Measurements from ENCODE around the gene PDCD4. TPM values are rescaled to one million over a fixed set of nuclear protein-coding genes. Genes with fewer than 3 reads are reported as not detected.

Gene PDCD4
- total and polyA plus RNA-seq, 2 of the 4 experiments (the other 2 are of a cell fraction) = 10.9 to 49.7 TPM

GRCh38 chr10:110873951-110874350 lies 2.2 kb downstream of the PDCD4 start:
- no CpG with 5 or more reads among the region's 2 CpGs for WGBS, 2 experiments (ENCODE audit: extremely low coverage in 2 of 2, insufficient read length in 1 of 2)
- POLR2A ChIA-PET (ENCODE audit: unreplicated experiment) = no interaction called here

More at GRCh38 chr10:110873951-110874350, 2.2 kb downstream of the PDCD4 start:
- Histone ChIP-seq H3K4me1 (ENCODE audit: control insufficient read depth, insufficient read depth, low read length) (peaks cover 4% of the 10 kb centered on the region; the same call in 1 of the 2 replicates), H4K8ac (ENCODE audit: low read depth in 2 of 2, low read length in 2 of 2) (no peak overlapping the region), H2BK20ac (ENCODE audit: low read depth, low read length) (no peak overlapping the region), H3K9ac (ENCODE audit: low read depth, low read length) (no peak overlapping the region), H3K9me1 (ENCODE audit: insufficient read depth, low read length) (peaks cover 9% of the 10 kb centered on the region), H2AFZ (replicated peaks; ENCODE audit: low read length, poor library complexity) (no peak overlapping the region), H3K4me3 (ENCODE audit: insufficient read depth, low read depth, low read length) (no peak overlapping the region), H2BK5ac (ENCODE audit: low read depth, low read length, poor library complexity, severe bottlenecking) (no peak overlapping the region), H3K4me2 (ENCODE audit: low read depth, low read length) (peak overlapping the region; percentile 68), H3K27ac (ENCODE audit: insufficient read depth, low read length) (no peak overlapping the region), H2BK120ac (ENCODE audit: low read depth, low read length) (no peak overlapping the region), H2AK5ac (ENCODE audit: low read depth, low read length) (no peak overlapping the region), H4K91ac (ENCODE audit: insufficient read depth, low read depth, low read length) (no peak overlapping the region), H3K36me3 (ENCODE audit: control insufficient read depth, insufficient read depth, low read length) (peaks cover 2% of the 10 kb centered on the region), H3K23ac (ENCODE audit: low read depth, low read length) (no peak overlapping the region), H3K27me3 (ENCODE audit: control insufficient read depth, insufficient read depth, low read length) (no peaks in the 10 kb centered on the region), H4K20me1 (ENCODE audit: insufficient read depth, low read length) (no peaks in the 10 kb centered on the region; the same call in 1 of the 2 replicates), H3K14ac (replicated peaks; ENCODE audit: low read depth, low read length) (no peak overlapping the region), H2BK15ac (ENCODE audit: low read depth, low read length) (no peak overlapping the region), H4K5ac (ENCODE audit: low read depth, low read length) (no peak overlapping the region), H2AK9ac (replicated peaks; ENCODE audit: low read depth, low read length, poor library complexity) (no peak overlapping the region), H3K56ac (ENCODE audit: extremely low read depth, insufficient read depth, low read length) (no peak overlapping the region; the same call in 1 of the 2 replicates), H3K79me1 (ENCODE audit: low read depth in 1 of 2, low read length in 2 of 2) (peaks cover 0 to 14% of the 10 kb centered on the region in 2 experiments; a peak in 2 of 4 replicates), H3K4ac (ENCODE audit: low read depth, low read length) (no peak overlapping the region), H3K9me3 (ENCODE audit: control insufficient read depth, insufficient read depth, low read length) (no peaks in the 10 kb centered on the region), H3K18ac (ENCODE audit: low read depth, low read length) (no peak overlapping the region)
- CTCF ChIA-PET = no interaction called here
- dilution Hi-C loops (cut with HindIII; ENCODE audit: low sequenced_read_pairs, unreplicated experiment) = no loop called here
- intact Hi-C loops (cut with micrococcal nuclease) = loop anchor here (1.0 to 5.0 kb wide), 4 partner anchors 71 to 262 kb away; no protein-coding TSS in a partner anchor
- ATAC-seq (ENCODE audit: low read depth) (no peak), DNase-seq (no peak)
- TF ChIP-seq NFE2L2 (IDR thresholded peaks at IDR 0.05; ENCODE audit: low read depth, low read length) = no peak
- no peak for TF ChIP-seq MAZ (IDR thresholded peaks at IDR 0.05; ENCODE audit: borderline replicate concordance, low read depth, low read length)
- TF ChIP-seq, protein P1, sequence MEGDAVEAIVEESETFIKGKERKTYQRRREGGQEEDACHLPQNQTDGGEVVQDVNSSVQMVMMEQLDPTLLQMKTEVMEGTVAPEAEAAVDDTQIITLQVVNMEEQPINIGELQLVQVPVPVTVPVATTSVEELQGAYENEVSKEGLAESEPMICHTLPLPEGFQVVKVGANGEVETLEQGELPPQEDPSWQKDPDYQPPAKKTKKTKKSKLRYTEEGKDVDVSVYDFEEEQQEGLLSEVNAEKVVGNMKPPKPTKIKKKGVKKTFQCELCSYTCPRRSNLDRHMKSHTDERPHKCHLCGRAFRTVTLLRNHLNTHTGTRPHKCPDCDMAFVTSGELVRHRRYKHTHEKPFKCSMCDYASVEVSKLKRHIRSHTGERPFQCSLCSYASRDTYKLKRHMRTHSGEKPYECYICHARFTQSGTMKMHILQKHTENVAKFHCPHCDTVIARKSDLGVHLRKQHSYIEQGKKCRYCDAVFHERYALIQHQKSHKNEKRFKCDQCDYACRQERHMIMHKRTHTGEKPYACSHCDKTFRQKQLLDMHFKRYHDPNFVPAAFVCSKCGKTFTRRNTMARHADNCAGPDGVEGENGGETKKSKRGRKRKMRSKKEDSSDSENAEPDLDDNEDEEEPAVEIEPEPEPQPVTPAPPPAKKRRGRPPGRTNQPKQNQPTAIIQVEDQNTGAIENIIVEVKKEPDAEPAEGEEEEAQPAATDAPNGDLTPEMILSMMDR (conservative IDR thresholded peaks at IDR 0.05; ENCODE audit: low read depth, low read length) = no peak
- TF ChIP-seq, protein P2, sequence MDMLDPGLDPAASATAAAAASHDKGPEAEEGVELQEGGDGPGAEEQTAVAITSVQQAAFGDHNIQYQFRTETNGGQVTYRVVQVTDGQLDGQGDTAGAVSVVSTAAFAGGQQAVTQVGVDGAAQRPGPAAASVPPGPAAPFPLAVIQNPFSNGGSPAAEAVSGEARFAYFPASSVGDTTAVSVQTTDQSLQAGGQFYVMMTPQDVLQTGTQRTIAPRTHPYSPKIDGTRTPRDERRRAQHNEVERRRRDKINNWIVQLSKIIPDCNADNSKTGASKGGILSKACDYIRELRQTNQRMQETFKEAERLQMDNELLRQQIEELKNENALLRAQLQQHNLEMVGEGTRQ (IDR thresholded peaks at IDR 0.05; ENCODE audit: low read depth, low read length) = no peak
- no peak for TF ChIP-seq RCOR1 (IDR thresholded peaks at IDR 0.05; ENCODE audit: insufficient replicate concordance, low read length)
- no peak for TF ChIP-seq CEBPB (IDR thresholded peaks at IDR 0.05; ENCODE audit: low read depth, low read length)
- TF ChIP-seq RFX5 (IDR thresholded peaks at IDR 0.05; ENCODE audit: low read depth, low read length) = no peak
- no peak for TF ChIP-seq MAFK (IDR thresholded peaks at IDR 0.05; ENCODE audit: low read depth, low read length)
- no peak for TF ChIP-seq POLR2A (IDR thresholded peaks at IDR 0.05; ENCODE audit: low read depth, low read length)
- no peak for TF ChIP-seq FOS (IDR thresholded peaks at IDR 0.05; ENCODE audit: low read depth, low read length)
- TF ChIP-seq SMC3 (IDR thresholded peaks at IDR 0.05; ENCODE audit: low read depth, low read length) = no peak
- TF ChIP-seq BHLHE40 (IDR thresholded peaks at IDR 0.05; ENCODE audit: low read depth, low read length) = no peak
- TF ChIP-seq RAD21 (IDR thresholded peaks at IDR 0.05; ENCODE audit: low read length) = no peak
- TF ChIP-seq CHD1 (IDR thresholded peaks at IDR 0.05; ENCODE audit: low read depth, low read length) = no peak
- no peak for TF ChIP-seq MXI1 (IDR thresholded peaks at IDR 0.05; ENCODE audit: borderline replicate concordance, low read depth, low read length)
- TF ChIP-seq ELK1 (IDR thresholded peaks at IDR 0.05; ENCODE audit: borderline replicate concordance, low read depth, low read length) = no peak
- no TSS peak for BruUV-seq (replicated peaks)
- in situ Hi-C loops (cut with MboI; ENCODE audit: low sequenced_read_pairs) = no loop called here

All from IMR-90 (cell line).